Esophagus squamous epithelium (tissue), 5 donors: ENCODE results near the gene MAN1C1. TPM values are rescaled to one million over a fixed set of nuclear protein-coding genes. Genes with fewer than 3 reads are reported as not detected.

Experiments
- DNase-seq: peaks from one replicate; lab custom pipeline; 2025; lab: John Stamatoyannopoulos, UW
- H3K27ac ChIP-seq, 4 donors: fragments of 200-600 bp; sonication (generic); one replicate each; pipeline ENCODE4 v1.5.1; 2016 to 2019; ENCODE audit warnings: mild to moderate bottlenecking in 1 of 4
- H3K27me3 ChIP-seq, 4 donors: fragments of 200-600 bp; sonication (generic); 1 replicate in 3 of 4; 2 replicates in 1 of 4; pipeline versions ENCODE4 v1.5.1 to v1.6.0; 2017 to 2021; ENCODE audit warnings: antibody characterized with exemption in 1 of 4
- H3K36me3 ChIP-seq, 3 donors: fragments of 200-600 bp; sonication (generic); one replicate each; pipeline ENCODE4 v1.5.1; 2016 to 2019
- H3K4me1 ChIP-seq, 3 donors: fragments of 200-600 bp; sonication (generic); one replicate each; pipeline ENCODE4 v1.5.1; 2017 to 2019
- H3K4me3 ChIP-seq, 4 donors: fragments of 200-600 bp; sonication (generic); 1 replicate in 3 of 4; 2 replicates in 1 of 4; pipeline ENCODE4 v1.5.1; 2016 to 2019; ENCODE audit warnings: mild to moderate bottlenecking in 2 of 4, moderate library complexity in 1 of 4
- H3K9me3 ChIP-seq, 3 donors: fragments of 200-600 bp; sonication (generic); one replicate each; pipeline ENCODE4 v1.5.1; 2016 to 2019
- POLR2A ChIP-seq, 4 donors: fragments of 450-650 bp; IDR thresholded peaks; one replicate each; pipeline ENCODE4 v1.6.1; 2017; ENCODE audit warnings: antibody characterized with exemption in 4 of 4, mild to moderate bottlenecking in 4 of 4, moderate library complexity in 3 of 4
- WGBS, 2 donors: methylation state at CpG; one replicate each; pipeline ENCODE4 v1.1.5; 2018; 5-methylcytosine and 5-hydroxymethylcytosine counted together
- intact Hi-C: fragments of 100-400 bp; cut with DNase I; formaldehyde crosslinking; loops from one replicate; pipeline ENCODE4 v1.15.0; 2022
- total RNA-seq, 4 donors: library from RNA; depleted of rRNA; stranded (reverse); fragments of >200 nt; gene quantifications; one replicate each; pipeline ENCODE4 v1.1.0, GENCODE V29; 2016
- TF ChIP-seq, protein P1 (sequence below), 6 experiments: fragments of 450-650 bp in 4 of 6; fragments of 200-600 bp in 2 of 6; sonication (generic) in 2 of 6; IDR thresholded peaks; one replicate each; pipeline ENCODE4 v1.5.1; 2016 to 2019; ENCODE audit warnings: antibody characterized with exemption in 6 of 6, mild to moderate bottlenecking in 4 of 6, moderate library complexity in 4 of 6
- donor health status: DM: yes; HTN: yes; CAD: no.

MAN1C1 gene
- total RNA-seq, 4 donors from 2014 or later: 0.91 to 7.4 (median 3.8) TPM

DNA sequence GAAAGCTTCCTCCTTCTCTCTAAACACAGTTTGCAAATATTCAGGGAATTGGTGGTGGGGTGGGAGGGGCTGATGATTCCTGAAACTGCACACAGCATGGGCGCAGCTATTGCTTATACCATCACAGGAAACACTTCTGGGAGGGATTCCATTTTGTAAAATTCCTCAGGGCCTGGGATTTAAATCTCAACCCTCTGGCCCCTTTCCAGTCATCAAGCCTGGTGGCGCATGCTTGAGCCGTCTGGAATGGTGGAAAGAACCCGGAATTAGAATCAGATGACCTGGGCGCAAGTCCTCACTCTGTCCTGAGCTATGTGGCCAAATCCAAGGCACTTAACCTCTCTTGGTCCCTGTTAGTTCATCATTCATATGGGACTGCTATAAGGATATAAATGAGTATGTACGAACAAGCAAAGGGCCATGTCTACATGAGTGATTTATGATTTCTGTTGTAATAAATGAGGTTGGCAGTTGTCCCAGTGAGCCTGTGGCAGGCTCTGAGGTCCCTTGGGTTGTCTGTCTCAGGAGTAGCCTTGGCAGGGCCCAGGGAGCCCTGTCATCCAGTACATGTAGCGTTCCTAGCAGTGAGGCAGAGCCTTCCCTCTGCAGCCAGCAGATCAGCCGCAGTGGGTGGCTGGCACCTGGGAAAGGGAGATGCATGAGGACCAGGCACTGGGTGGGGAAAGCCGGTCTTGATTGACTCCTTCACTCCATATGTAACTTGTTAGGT is 72.0 kb downstream of the MAN1C1 start:
- no peaks in the 10 kb centered on the region for H3K36me3 ChIP-seq
- H3K27ac ChIP-seq: peak overlapping the region in 3 of 4 donors; percentile 8 to 74 (median 57)
- no peak for TF ChIP-seq POLR2A (IDR thresholded peaks at IDR 0.05)
- TF ChIP-seq, protein P1, sequence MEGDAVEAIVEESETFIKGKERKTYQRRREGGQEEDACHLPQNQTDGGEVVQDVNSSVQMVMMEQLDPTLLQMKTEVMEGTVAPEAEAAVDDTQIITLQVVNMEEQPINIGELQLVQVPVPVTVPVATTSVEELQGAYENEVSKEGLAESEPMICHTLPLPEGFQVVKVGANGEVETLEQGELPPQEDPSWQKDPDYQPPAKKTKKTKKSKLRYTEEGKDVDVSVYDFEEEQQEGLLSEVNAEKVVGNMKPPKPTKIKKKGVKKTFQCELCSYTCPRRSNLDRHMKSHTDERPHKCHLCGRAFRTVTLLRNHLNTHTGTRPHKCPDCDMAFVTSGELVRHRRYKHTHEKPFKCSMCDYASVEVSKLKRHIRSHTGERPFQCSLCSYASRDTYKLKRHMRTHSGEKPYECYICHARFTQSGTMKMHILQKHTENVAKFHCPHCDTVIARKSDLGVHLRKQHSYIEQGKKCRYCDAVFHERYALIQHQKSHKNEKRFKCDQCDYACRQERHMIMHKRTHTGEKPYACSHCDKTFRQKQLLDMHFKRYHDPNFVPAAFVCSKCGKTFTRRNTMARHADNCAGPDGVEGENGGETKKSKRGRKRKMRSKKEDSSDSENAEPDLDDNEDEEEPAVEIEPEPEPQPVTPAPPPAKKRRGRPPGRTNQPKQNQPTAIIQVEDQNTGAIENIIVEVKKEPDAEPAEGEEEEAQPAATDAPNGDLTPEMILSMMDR (IDR thresholded peaks at IDR 0.05): no peak
- H3K9me3 ChIP-seq: no peaks in the 10 kb centered on the region
- DNase-seq: no peak
- WGBS, 2 donors: 49 to 70% methylated on average over 2 to 9 of the region's 9 CpGs
- intact Hi-C loops: no loop called here
- H3K4me3 ChIP-seq: no peak overlapping the region
- H3K27me3 ChIP-seq: no peaks in the 10 kb centered on the region
- H3K4me1 ChIP-seq: peaks cover 0 to 42% (median 10%) of the 10 kb centered on the region in 3 donors

- Histone ChIP-seq H3K27me3 (no peaks in the 10 kb centered on the region), H3K27ac (peak overlapping the region in 1 of 4 donors; percentile 74), H3K36me3 (no peaks in the 10 kb centered on the region), H3K4me3 (no peak overlapping the region), H3K9me3 (no peaks in the 10 kb centered on the region), H3K4me1 (peaks cover 0 to 43% (median 22%) of the 10 kb centered on the region in 3 donors)
- no peak for DNase-seq
- TF ChIP-seq, protein P1 (IDR thresholded peaks at IDR 0.05): no peak
- no peak for TF ChIP-seq POLR2A (IDR thresholded peaks at IDR 0.05)
- 80 to 90% methylated on average over 16 of the region's 18 CpGs for WGBS, 2 donors
- intact Hi-C loops: no loop called here
Measured at GRCh38 chr1:25689686-25690381, 73.2 kb downstream of the MAN1C1 start.

DNA sequence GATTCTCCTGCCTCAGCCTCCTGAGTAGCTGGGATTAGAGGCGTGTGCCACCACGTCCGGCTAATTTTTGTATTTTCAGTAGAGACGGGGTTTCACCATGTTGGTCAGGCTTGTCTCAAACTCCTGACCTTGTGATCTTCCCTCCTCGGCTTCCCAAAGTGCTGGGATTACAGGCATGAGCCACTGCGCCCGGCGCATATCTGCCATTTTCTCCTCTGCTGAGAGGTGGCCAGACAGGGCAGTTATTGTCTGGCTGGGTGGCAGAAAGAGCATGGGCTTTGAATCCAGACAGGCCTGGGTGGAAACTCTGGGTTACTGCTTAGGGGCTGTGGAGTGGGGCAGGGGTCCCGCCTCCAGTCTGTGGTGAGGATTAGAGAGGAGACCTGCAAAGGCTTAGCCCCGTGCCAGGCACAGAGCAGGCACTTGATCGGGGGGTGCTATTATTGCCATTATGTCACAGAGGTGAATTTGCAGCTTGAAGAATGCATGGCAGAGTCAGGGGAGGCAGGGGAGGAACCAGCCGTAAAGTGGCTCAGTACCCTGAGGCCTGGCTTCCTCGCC is 73.9 kb downstream of the MAN1C1 start:
- H3K9me3 ChIP-seq: no peaks in the 10 kb centered on the region
- no peaks in the 10 kb centered on the region for H3K36me3 ChIP-seq
- no peak overlapping the region for H3K4me3 ChIP-seq
- no peak overlapping the region for H3K27ac ChIP-seq
- intact Hi-C loops: no loop called here
- no peak for DNase-seq
- H3K27me3 ChIP-seq: no peaks in the 10 kb centered on the region
- peaks cover 4 to 50% (median 26%) of the 10 kb centered on the region in 3 donors for H3K4me1 ChIP-seq
- TF ChIP-seq POLR2A (IDR thresholded peaks at IDR 0.05): no peak
- TF ChIP-seq, protein P1 (IDR thresholded peaks at IDR 0.05): no peak
- WGBS, 2 donors: 94 to 96% methylated on average over 4 to 9 of the region's 13 CpGs

DNA sequence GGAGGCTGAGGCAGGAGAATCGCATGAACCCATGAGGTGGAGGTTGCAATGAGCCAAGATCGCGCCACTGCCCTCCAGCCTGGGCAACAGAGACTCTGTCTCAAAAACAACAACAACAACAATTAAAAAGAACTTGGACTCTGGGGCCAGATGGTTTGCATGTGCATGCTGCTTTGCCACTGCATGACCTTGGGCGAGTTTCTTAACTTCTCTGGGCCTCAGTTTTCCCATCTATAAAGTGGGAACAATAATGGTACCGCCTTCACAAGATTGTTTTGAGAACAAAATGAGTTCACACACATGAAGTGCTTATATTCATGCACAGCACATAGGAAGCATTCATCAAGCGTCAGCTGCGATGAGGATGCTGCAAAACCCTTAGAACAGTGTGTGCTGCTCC is 74.6 kb downstream of the MAN1C1 start:
- H3K27ac ChIP-seq: no peak overlapping the region
- no peaks in the 10 kb centered on the region for H3K27me3 ChIP-seq
- peaks cover 10 to 57% (median 34%) of the 10 kb centered on the region in 3 donors for H3K4me1 ChIP-seq
- 87 to 100% methylated on average over 7 of the region's 7 CpGs for WGBS, 2 donors
- DNase-seq: no peak
- no peaks in the 10 kb centered on the region for H3K9me3 ChIP-seq
- TF ChIP-seq POLR2A (IDR thresholded peaks at IDR 0.05): no peak
- TF ChIP-seq, protein P1 (IDR thresholded peaks at IDR 0.05): no peak
- no peak overlapping the region for H3K4me3 ChIP-seq
- no peaks in the 10 kb centered on the region for H3K36me3 ChIP-seq
- intact Hi-C loops: no loop called here

DNA sequence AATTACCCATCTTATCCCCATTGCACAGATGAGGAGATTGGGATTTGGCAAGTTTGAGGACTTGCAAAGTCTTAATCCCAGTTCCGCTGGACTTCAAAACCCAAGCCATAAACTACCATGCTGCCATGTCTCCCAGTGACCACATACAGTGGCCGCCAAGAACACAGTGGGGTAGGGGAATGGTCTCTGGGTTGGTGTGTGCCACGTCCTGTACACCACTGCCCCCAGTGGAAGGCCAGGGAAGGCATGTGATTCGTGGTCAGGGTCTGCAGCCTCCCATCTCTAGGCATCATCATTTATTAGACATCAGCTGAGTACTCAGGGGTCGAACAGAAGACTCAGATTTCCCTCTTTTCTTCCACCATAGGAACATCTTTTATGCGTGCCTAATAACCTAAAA is 76.0 kb downstream of the MAN1C1 start:
- Histone ChIP-seq H3K4me1 (peaks cover 10 to 65% (median 47%) of the 10 kb centered on the region in 3 donors), H3K36me3 (no peaks in the 10 kb centered on the region), H3K4me3 (no peak overlapping the region), H3K27ac (peak overlapping the region in 1 of 4 donors; percentile 88), H3K9me3 (no peaks in the 10 kb centered on the region), H3K27me3 (no peaks in the 10 kb centered on the region)
- 80 to 83% methylated on average over 5 to 6 of the region's 6 CpGs for WGBS, 2 donors
- intact Hi-C loops: no loop called here
- DNase-seq: no peak
- TF ChIP-seq POLR2A (IDR thresholded peaks at IDR 0.05): no peak
- TF ChIP-seq, protein P1 (IDR thresholded peaks at IDR 0.05): peak in 3 of 6 experiments; percentile 14 to 30 (median 23)
